Measurements from ENCODE around the gene KMT2D.

- TF ChIP-seq CTCF (conservative IDR thresholded peaks at IDR 0.05; ENCODE audit: low read length) (no peak), EZH2phosphoT487 (IDR thresholded peaks at IDR 0.05; ENCODE audit: borderline replicate concordance) (no peak)
Observed at GRCh38 chr12:49055978-49056754, 4.4 kb downstream of the KMT2D start.

Data from Loucy (cell line).